ENCODE measurements around the gene LIX1L. TPM values are rescaled to one million over a fixed set of nuclear protein-coding genes. Genes with fewer than 3 reads are reported as not detected.

Gene LIX1L
- total RNA-seq, 1 donor from 2014 or later, result 37.5 TPM

GRCh38 chr1:145917595-145917994 lies 40.2 kb downstream of the LIX1L start:
- H3K4me3 Mint-ChIP-seq, result peak overlapping the region; percentile 99
- DNase-seq (ENCODE audit: low read depth, low spot score), result no peak
- H3K36me3 Mint-ChIP-seq (ENCODE audit: low read depth), result no peaks in the 10 kb centered on the region
- TF ChIP-seq CTCF (conservative IDR thresholded peaks at IDR 0.05), result no peak
- no peaks in the 10 kb centered on the region for H3K9me3 Mint-ChIP-seq
- peak overlapping the region; percentile 76 for H3K27ac Mint-ChIP-seq (ENCODE audit: unreplicated experiment)
- H3K4me1 Mint-ChIP-seq, result peaks cover 28% of the 10 kb centered on the region
- no peaks in the 10 kb centered on the region for H3K27me3 Mint-ChIP-seq (ENCODE audit: low read depth)

- peak overlapping the region; percentile 99 for H3K4me3 Mint-ChIP-seq
- H3K27ac Mint-ChIP-seq (ENCODE audit: unreplicated experiment), result no peak overlapping the region
- TF ChIP-seq CTCF (conservative IDR thresholded peaks at IDR 0.05), result no peak
- H3K4me1 Mint-ChIP-seq, result peaks cover 28% of the 10 kb centered on the region
- H3K9me3 Mint-ChIP-seq, result no peaks in the 10 kb centered on the region
- H3K36me3 Mint-ChIP-seq (ENCODE audit: low read depth), result no peaks in the 10 kb centered on the region
- no peaks in the 10 kb centered on the region for H3K27me3 Mint-ChIP-seq (ENCODE audit: low read depth)
- no peak for DNase-seq (ENCODE audit: low read depth, low spot score)
These were observed 41.1 kb downstream of the LIX1L start for GRCh38 chr1:145916745-145917144.

- H3K4me1 Mint-ChIP-seq, result peaks cover 8% of the 10 kb centered on the region
- no peaks in the 10 kb centered on the region for H3K36me3 Mint-ChIP-seq (ENCODE audit: low read depth)
- H3K27me3 Mint-ChIP-seq (ENCODE audit: low read depth), result no peaks in the 10 kb centered on the region
- no peak for DNase-seq (ENCODE audit: low read depth, low spot score)
- no peaks in the 10 kb centered on the region for H3K9me3 Mint-ChIP-seq
- no peak overlapping the region for H3K27ac Mint-ChIP-seq (ENCODE audit: unreplicated experiment)
- TF ChIP-seq CTCF (conservative IDR thresholded peaks at IDR 0.05), result no peak
- H3K4me3 Mint-ChIP-seq, result no peak overlapping the region
These were observed 45.6 kb downstream of the LIX1L start for GRCh38 chr1:145912128-145912641.

- no peak overlapping the region for H3K4me3 Mint-ChIP-seq
- H3K27ac Mint-ChIP-seq (ENCODE audit: unreplicated experiment), result no peak overlapping the region
- no peaks in the 10 kb centered on the region for H3K36me3 Mint-ChIP-seq (ENCODE audit: low read depth)
- H3K4me1 Mint-ChIP-seq, result peaks cover 4% of the 10 kb centered on the region
- H3K27me3 Mint-ChIP-seq (ENCODE audit: low read depth), result no peaks in the 10 kb centered on the region
- no peaks in the 10 kb centered on the region for H3K9me3 Mint-ChIP-seq
- TF ChIP-seq CTCF (conservative IDR thresholded peaks at IDR 0.05), result no peak
- no peak for DNase-seq (ENCODE audit: low read depth, low spot score)
These were observed 49.2 kb downstream of the LIX1L start for GRCh38 chr1:145908653-145909052.

GRCh38 chr1:145906954-145907753 lies 50.7 kb downstream of the LIX1L start:
- H3K4me3 Mint-ChIP-seq, result no peak overlapping the region
- no peak for DNase-seq (ENCODE audit: low read depth, low spot score)
- peaks cover 4% of the 10 kb centered on the region for H3K4me1 Mint-ChIP-seq
- TF ChIP-seq CTCF (conservative IDR thresholded peaks at IDR 0.05), result no peak
- no peaks in the 10 kb centered on the region for H3K9me3 Mint-ChIP-seq
- no peaks in the 10 kb centered on the region for H3K36me3 Mint-ChIP-seq (ENCODE audit: low read depth)
- no peak overlapping the region for H3K27ac Mint-ChIP-seq (ENCODE audit: unreplicated experiment)
- no peaks in the 10 kb centered on the region for H3K27me3 Mint-ChIP-seq (ENCODE audit: low read depth)
